ENCODE results near the gene AP3S1. TPM values are rescaled to one million over a fixed set of nuclear protein-coding genes. Genes with fewer than 3 reads are reported as not detected.
"Not testable (repeated sequence)": the region's sequence is repeated elsewhere in the genome, so short reads cannot be mapped to it uniquely, and the experiment has no call there.

Gene AP3S1
- total RNA-seq (2014; rRNA removed; shearing (Covaris generic)), result 73.3 and 90.9 TPM in 2 replicates
- 37.3 and 47.2 TPM in 2 replicates for polyA plus RNA-seq (2014; cell fraction: nucleus; rRNA removed)

DNA sequence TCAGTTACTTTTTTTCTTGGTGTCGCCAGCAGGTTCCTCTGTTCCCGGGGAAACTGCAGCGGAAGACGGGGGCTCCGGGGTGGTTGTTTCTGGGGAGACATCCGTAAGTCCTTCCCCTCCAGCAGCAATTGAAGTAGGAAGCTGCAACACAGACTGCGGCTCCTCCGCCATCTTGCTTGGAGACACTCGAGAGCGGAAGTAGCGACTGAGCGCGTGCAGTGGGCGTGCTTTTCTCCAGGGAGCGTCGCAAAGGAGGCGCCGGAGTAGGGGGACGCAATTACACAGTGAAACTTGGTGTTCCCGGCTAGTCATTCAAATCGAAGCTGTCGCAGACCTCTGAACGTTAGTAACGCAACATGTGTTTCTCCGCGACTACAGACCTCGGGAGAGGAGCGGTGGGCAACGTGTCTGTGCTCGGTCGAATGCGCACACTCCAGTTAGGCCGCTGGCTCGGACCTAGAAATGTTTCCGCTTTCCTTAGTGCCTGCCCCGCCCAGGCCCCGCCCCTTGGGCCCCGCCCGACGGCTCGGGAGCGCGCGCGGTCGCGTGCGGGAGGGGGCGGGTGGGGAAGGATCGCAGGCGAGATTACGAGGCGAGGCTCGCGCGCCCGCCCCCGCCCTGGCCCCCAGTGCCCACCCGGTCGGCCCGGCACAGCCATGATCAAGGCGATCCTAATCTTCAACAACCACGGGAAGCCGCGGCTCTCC lies at the start of gene AP3S1, which contains the start of gene ATG12:
AP3S1 (plus strand) TSS at position 554 of the 707 bp plus-strand sequence; CDS start at position 657, 103 bp downstream.
ATG12 (minus strand) TSS at position 184 of the 707 bp plus-strand sequence; CDS start at position 171, 13 bp downstream.
- DNase-seq (ENCODE audit: extremely low read depth, low read depth), result peak; percentile 91

DNA sequence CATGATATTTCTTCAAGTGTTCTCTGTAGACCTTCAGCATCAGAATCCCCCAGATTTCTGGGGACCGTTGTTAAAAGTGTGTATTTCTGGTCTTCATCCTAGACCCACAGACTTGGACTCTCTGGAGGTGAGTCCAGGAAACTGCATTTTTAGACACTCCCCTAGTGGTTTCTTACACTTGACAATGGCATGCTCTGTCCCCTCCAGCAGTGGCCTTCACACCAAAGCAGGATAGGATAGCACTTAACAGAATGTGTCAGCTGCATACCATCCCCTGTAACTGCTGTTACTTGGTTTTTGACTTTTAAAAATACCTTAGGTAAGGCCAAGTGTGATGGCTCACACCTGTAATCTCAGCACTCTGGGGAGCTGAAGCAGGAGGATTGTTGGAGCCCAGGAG lies 46.0 kb upstream of the AP3S1 start:
- DNase-seq (ENCODE audit: extremely low read depth, low read depth), result no peak

- no peak for DNase-seq (ENCODE audit: extremely low read depth, low read depth)
These were observed 45.1 kb upstream of the AP3S1 start for GRCh38 chr5:115796656-115797055.

GRCh38 chr5:115798252-115798651 lies 43.5 kb upstream of the AP3S1 start:
- no peak for DNase-seq (ENCODE audit: extremely low read depth, low read depth)

DNA sequence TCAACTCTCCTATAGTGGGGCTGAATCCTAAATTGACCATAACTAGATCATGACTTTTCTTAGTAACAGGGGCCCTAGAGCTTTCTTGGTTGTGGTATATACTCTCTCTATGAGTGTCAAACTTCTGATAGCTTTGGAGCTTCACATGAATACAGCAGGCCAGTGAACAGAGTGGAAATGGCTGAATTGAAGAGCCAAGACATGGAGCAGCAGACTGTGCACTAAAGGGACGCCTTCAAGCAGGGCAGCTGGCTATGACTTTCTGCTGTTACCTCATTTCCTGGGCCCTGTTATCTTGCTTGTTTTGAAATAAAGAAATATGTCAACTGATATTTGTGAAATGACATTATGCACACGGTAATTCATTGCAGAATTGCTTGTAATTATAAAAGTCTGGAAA lies 41.6 kb upstream of the AP3S1 start:
- no peak for DNase-seq (ENCODE audit: extremely low read depth, low read depth)

DNA sequence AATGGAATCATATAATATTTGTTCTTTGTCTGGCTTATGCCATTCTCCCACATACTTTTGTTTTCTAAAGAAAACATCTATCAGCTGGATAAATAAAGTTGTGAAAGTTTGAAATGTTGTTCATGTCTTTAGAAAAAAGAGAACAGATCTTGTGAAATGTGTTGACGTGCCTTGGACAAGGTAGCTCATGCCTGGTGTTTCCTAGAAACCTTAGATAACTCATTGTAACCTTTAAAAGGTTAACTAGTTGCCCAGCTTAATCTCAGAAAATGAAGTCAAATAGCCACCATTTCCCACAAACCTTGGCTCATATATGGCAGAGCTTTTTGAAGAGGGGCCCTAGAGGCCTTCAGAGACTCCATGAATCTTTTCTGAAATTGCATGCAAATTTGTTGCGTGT lies 40.6 kb upstream of the AP3S1 start:
- DNase-seq (ENCODE audit: extremely low read depth, low read depth), result no peak

DNA sequence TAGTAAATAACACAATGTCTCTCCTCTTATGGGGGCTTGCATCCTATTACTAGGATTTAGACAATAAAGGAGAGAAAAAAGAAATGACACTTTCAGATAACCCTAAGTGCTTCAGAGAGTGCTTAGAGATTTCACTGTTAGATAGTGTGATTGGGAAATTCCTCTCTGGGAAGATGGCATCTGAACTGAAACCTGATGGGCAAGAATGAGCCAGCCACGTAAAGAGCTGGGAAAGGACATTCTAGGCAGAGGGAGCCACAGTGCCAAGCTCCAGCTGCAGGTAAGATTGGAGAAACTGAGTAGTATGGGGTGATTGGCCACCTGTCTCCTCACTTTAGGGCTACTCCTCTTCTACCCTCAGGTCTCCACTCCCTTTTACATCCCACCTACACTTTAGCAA lies 39.8 kb upstream of the AP3S1 start:
- no peak for DNase-seq (ENCODE audit: extremely low read depth, low read depth)

- no peak for DNase-seq (ENCODE audit: extremely low read depth, low read depth)
These were observed 34.6 kb upstream of the AP3S1 start for GRCh38 chr5:115806986-115807653.

- no peak for DNase-seq (ENCODE audit: extremely low read depth, low read depth)
These were observed 34.1 kb upstream of the AP3S1 start for GRCh38 chr5:115807654-115808052.

DNA sequence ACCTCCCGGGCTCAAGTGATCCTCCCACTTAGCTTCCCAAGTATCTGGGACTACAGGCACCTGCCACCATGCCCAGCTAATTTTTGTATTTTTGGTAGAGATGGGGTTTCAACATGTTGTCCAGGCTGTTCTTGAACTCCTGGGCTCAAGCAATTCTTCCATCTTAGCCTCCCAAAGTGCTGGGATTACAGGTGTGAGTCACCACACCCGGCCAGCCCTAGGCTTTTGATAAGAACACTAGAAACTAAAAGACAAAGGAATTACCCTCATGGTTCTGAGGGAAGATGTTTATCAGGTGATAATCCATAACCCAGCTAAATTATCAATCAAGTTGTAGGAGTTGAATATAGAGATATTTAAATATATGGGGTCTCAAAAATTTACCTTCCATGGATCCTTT lies 33.7 kb upstream of the AP3S1 start:
- not testable (repeated sequence) for DNase-seq (ENCODE audit: extremely low read depth, low read depth)

GRCh38 chr5:115809946-115810345 lies 31.8 kb upstream of the AP3S1 start:
- no peak for DNase-seq (ENCODE audit: extremely low read depth, low read depth)

DNA sequence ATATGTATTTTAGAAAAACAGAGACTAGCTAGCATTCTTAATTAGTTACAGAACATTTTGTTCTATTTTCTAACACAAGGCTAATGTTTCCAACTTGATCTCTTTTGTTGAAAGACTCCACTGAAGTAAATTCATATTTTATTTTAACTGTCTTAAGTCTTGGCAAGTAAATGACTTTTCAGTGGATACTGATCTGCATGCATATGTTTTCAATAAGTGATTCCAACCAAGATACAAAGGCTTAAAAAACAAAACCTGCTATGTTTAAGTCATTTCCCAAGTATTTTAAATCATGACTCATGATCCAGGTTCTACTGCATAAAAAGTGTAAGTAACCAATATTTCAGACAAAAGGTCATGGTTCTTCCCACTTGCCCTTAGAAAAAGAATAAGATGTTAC lies 31.0 kb upstream of the AP3S1 start:
- no peak for DNase-seq (ENCODE audit: extremely low read depth, low read depth)

DNA sequence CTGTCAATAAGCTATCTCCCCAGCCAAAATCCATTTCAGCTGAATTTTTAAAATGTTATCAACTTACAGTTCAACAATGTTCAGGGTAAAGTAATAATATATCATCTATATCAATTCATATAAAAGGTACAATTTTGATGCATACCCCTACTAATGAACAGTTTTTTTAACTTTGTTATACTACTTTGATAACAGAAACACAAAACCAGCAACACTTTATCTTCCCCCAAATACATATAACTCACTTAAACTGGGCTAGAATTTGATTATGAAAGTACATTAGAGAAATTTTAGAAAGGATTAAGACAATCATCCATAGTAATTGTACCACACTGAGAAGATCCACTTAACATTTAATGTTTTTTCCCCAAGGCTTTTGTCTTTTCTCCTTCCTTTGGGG lies 30.3 kb upstream of the AP3S1 start:
- DNase-seq (ENCODE audit: extremely low read depth, low read depth), result no peak

DNA sequence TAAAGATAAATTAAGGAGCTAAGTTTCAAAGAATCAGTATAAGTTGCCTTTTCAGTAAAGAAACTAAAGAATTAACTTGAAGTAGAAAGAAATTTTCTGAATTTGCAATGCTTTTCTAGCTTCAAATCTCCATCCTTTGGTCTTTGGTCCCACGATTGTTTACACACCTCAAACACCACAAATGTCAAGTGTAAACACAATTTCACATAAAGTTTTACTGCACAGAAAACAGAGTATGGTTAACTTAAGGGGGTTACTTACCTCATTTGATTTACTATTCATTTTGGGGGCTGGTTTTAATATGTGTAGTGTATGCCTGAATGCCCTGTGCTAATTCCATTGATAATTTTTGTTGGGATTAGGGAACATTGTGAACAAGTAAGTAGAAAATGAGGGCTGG lies 29.4 kb upstream of the AP3S1 start:
- DNase-seq (ENCODE audit: extremely low read depth, low read depth), result no peak

DNA sequence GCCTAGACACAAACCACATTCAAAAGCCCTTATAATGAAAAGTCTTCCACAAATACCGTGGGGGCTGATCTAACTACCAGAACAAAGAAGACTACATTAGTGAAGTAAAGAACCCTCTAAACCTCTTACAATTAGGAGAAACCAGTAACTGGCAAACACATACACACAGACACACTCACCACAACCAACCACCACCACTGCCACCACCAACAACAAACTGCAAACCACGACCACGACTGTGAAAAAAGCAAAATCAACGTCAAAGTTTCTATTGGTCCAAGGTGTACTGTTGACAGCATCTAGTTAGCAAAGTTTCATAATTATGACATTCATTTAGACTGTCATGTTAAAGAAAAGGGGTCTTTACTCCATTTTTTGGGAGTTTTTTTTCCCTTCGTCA lies 28.0 kb upstream of the AP3S1 start:
- DNase-seq (ENCODE audit: extremely low read depth, low read depth), result no peak

DNA sequence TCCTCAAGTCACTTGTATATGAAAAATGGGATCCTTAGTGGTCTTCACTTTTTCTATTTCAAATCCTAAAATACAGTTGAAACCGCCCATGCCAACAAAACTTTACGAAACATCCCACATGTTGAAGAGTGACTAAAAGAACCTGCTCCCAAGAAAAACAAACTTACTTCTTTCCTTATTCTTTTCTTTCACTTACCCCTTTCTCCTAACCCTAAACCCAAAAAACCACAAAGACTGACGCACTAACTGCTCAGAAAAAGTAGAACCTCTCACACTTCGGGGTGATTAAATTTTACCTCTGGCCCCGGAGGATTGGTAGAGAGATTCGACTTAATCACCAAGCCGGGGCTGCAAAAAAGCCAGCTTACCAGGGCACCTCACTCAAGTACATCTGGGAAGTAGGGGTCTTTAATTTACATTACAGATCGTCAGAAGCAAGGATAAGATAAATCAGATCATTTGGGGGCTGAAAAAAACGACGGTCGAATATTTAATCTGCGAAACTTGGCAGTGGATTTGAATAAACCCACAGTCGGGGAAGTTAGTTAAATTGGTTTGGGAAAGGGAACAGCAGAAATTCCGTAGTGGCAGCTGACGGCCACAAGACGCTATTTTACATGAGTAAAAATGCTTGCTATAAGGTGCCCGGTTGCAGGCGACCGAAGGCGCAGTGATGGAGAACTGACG lies 26.6 kb upstream of the AP3S1 start:
- DNase-seq (ENCODE audit: extremely low read depth, low read depth), result no peak

DNA sequence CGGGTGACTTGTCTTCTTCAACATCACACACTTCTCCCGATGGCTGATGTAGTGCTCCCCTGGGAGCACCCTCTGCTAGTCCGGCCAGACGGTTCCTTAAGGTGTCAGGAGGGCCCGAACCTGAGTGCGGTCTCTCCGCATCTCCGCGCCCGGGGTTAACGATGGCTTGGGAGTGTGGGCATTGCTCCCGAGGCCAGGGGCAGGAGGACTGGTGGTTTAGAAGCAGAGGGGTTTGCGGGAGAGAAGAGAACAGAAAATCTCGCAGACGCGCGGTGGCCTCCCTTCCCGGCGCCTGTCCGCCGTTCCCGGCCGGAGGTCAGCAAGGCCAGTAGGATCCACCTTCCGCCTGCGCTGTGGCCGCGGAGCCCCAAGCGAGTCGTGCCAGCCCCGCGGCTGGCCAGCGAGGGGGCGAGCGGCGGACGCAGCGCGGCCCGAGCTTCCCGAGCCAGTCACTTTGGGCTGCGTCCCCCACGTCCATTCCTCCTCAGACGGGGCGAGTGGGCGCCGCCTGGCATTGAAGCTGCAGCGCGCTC lies 26.0 kb upstream of the AP3S1 start:
- DNase-seq (ENCODE audit: extremely low read depth, low read depth), result no peak

GRCh38 chr5:115816226-115817081 lies 25.3 kb upstream of the AP3S1 start, which contains the start of gene CDO1:
TSS of gene CDO1 (minus strand) at chr5:115816659. CDS start at chr5:115816397, 262 bp downstream.
- DNase-seq (ENCODE audit: extremely low read depth, low read depth), result no peak

DNA sequence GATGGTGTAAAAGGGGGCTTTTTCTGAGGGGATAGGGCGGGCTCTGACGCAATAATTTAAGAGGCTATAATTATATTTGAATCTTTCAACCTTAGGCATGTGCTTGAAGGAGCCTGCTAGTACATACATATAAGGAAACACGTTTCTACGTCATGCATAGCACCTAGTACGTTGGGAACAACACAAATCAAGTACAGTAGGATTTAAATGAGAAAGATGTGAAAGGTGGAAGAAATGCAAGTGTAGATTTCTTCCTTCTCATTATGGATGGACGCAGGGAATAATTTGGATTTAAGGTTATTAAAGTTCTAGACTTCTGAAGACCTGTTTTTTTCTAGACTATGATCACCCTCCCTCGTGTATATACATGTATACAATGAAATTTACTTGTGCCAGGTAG lies 24.3 kb upstream of the AP3S1 start:
- DNase-seq (ENCODE audit: extremely low read depth, low read depth), result no peak

GRCh38 chr5:115818821-115819220 lies 22.9 kb upstream of the AP3S1 start:
- no peak for DNase-seq (ENCODE audit: extremely low read depth, low read depth)
